H1 (cell line): ENCODE measurements around the gene SEC14L3. TPM values are rescaled to one million over a fixed set of nuclear protein-coding genes. Genes with fewer than 3 reads are reported as not detected.

Experiments
- polyA plus RNA-seq, 7 experiments: library from polyadenylated mRNA; depleted of rRNA in 3 of 7; stranded (reverse) in 5 of 7; unstranded in 2 of 7; fragments of >200 nt in 5 of 7; fragments of 200-250 nt in 2 of 7; gene quantifications; 1 replicate in 5 of 7; 2 replicates in 1 of 7; 4 replicates in 1 of 7; pipeline versions ENCODE4 v1.2.1 to v1.2.3, GENCODE V29; 2011 to 2013; ENCODE audit warnings: missing spikeins in 2 of 7, mixed read lengths in 2 of 7
- total RNA-seq: library from RNA; stranded (reverse); fragmentation: NEBNext Ultra II Directional; extraction: Animal tissue kit (Norgen Biotek cat#: 25700); gene quantifications from 2 replicates; pipeline ENCODE4 v1.2.1, GENCODE V29; 2021
- TF ChIP-seq, protein P1 (sequence below): fragments of 300-600 bp; sonication (generic); IDR thresholded peaks from 2 replicates; pipeline ENCODE4 v1.7.1; 2012; ENCODE audit warnings: low read length, moderate library complexity, mild to moderate bottlenecking, inconsistent platforms; ENCODE audit not compliant: insufficient replicate concordance

Gene SEC14L3
- total and polyA plus RNA-seq, 2 of the 8 experiments (the other 6 are each of a cell fraction or from before 2014, with no cell fraction given): not detected

DNA sequence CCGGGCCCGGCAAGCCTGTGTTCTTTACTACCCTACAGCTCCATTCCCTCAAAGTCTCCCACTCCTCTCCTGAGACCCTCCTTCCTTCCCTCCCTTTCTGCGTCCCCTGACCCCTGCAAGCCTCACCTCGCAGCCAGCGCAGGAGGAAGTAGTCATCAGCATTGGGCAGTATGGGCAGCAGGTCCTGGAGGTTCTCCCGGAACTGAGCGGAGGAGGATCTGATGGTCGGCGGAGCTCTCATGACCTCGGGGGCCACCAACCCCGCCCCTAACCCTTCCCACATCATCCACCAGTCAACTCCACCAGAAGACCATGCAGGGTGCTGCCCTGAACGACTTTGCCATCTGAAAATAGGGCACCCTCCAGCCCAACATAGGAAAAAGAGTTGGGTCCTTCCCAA, 31.7 kb upstream of the SEC14L3 start (continued):
- TF ChIP-seq, protein P1, sequence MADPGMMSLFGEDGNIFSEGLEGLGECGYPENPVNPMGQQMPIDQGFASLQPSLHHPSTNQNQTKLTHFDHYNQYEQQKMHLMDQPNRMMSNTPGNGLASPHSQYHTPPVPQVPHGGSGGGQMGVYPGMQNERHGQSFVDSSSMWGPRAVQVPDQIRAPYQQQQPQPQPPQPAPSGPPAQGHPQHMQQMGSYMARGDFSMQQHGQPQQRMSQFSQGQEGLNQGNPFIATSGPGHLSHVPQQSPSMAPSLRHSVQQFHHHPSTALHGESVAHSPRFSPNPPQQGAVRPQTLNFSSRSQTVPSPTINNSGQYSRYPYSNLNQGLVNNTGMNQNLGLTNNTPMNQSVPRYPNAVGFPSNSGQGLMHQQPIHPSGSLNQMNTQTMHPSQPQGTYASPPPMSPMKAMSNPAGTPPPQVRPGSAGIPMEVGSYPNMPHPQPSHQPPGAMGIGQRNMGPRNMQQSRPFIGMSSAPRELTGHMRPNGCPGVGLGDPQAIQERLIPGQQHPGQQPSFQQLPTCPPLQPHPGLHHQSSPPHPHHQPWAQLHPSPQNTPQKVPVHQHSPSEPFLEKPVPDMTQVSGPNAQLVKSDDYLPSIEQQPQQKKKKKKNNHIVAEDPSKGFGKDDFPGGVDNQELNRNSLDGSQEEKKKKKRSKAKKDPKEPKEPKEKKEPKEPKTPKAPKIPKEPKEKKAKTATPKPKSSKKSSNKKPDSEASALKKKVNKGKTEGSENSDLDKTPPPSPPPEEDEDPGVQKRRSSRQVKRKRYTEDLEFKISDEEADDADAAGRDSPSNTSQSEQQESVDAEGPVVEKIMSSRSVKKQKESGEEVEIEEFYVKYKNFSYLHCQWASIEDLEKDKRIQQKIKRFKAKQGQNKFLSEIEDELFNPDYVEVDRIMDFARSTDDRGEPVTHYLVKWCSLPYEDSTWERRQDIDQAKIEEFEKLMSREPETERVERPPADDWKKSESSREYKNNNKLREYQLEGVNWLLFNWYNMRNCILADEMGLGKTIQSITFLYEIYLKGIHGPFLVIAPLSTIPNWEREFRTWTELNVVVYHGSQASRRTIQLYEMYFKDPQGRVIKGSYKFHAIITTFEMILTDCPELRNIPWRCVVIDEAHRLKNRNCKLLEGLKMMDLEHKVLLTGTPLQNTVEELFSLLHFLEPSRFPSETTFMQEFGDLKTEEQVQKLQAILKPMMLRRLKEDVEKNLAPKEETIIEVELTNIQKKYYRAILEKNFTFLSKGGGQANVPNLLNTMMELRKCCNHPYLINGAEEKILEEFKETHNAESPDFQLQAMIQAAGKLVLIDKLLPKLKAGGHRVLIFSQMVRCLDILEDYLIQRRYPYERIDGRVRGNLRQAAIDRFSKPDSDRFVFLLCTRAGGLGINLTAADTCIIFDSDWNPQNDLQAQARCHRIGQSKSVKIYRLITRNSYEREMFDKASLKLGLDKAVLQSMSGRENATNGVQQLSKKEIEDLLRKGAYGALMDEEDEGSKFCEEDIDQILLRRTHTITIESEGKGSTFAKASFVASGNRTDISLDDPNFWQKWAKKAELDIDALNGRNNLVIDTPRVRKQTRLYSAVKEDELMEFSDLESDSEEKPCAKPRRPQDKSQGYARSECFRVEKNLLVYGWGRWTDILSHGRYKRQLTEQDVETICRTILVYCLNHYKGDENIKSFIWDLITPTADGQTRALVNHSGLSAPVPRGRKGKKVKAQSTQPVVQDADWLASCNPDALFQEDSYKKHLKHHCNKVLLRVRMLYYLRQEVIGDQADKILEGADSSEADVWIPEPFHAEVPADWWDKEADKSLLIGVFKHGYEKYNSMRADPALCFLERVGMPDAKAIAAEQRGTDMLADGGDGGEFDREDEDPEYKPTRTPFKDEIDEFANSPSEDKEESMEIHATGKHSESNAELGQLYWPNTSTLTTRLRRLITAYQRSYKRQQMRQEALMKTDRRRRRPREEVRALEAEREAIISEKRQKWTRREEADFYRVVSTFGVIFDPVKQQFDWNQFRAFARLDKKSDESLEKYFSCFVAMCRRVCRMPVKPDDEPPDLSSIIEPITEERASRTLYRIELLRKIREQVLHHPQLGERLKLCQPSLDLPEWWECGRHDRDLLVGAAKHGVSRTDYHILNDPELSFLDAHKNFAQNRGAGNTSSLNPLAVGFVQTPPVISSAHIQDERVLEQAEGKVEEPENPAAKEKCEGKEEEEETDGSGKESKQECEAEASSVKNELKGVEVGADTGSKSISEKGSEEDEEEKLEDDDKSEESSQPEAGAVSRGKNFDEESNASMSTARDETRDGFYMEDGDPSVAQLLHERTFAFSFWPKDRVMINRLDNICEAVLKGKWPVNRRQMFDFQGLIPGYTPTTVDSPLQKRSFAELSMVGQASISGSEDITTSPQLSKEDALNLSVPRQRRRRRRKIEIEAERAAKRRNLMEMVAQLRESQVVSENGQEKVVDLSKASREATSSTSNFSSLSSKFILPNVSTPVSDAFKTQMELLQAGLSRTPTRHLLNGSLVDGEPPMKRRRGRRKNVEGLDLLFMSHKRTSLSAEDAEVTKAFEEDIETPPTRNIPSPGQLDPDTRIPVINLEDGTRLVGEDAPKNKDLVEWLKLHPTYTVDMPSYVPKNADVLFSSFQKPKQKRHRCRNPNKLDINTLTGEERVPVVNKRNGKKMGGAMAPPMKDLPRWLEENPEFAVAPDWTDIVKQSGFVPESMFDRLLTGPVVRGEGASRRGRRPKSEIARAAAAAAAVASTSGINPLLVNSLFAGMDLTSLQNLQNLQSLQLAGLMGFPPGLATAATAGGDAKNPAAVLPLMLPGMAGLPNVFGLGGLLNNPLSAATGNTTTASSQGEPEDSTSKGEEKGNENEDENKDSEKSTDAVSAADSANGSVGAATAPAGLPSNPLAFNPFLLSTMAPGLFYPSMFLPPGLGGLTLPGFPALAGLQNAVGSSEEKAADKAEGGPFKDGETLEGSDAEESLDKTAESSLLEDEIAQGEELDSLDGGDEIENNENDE: no peak
